HG02981 (cell line): ENCODE data around the gene BCL7B.
"Not testable (repeated sequence)": the region's sequence is repeated elsewhere in the genome, so short reads cannot be mapped to it uniquely, and the experiment has no call there.

Experiments
- ATAC-seq: cut with Tn5 transposase; IDR thresholded peaks from one replicate; pipeline ENCODE4 v1.9.1; 2021; ENCODE audit warnings: mild to moderate bottlenecking, moderate library complexity; ENCODE audit not compliant: unreplicated experiment

The BCL7B gene

DNA sequence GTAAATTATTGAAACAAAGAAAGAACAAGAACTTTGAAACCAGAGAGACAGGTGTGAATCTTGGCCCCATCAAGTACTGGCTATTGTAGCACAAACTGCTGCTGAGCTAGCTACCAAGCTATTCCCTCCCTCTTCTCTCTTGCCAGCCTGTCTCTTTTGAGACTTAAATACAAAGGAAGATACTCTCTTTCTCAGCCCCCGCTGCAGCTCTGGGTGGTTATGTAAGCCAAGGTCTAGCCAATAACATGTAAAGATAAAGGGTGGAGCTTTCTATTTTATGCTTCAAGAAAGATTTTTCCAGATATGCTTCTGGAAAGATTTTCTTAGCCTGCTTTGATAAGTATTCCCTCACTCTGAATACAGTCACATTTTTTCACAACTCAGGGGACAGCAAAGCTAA, 52.6 kb downstream of the BCL7B start:
- ATAC-seq: no peak

GRCh38 chr7:73504017-73504416, 53.5 kb downstream of the BCL7B start:
- no peak for ATAC-seq

GRCh38 chr7:73503229-73503628, 54.3 kb downstream of the BCL7B start:
- no peak for ATAC-seq

- no peak for ATAC-seq
These were observed 60.9 kb downstream of the BCL7B start for GRCh38 chr7:73496626-73497025.

- ATAC-seq: not testable (repeated sequence)
These were observed 62.0 kb downstream of the BCL7B start for GRCh38 chr7:73495507-73495906.

GRCh38 chr7:73489976-73490375, 67.5 kb downstream of the BCL7B start:
- no peak for ATAC-seq

DNA sequence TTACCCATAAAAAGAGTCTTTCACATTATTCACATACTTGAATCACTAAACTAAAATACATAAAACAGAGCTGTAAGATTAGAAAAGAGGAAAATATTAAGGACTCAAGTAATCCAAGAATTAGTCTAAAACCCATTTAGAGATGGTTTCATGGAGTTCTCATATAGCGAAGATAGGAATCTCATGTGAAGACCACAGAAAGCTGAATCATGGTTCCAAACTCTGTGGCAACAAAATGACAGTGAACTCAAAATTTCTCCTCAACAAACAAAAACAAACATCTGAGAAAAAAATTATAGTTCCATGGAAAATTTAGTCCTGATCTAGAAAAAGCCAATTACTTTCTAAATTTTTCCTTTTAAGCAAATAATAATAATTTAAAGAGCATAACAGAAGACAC, 70.0 kb downstream of the BCL7B start:
- no peak for ATAC-seq
